ENCODE measurements around the gene SPTSSA.
A peak's percentile ranks its signal among the peaks of the same experiment; 100 is the strongest.
"Not testable (repeated sequence)": the region's sequence is repeated elsewhere in the genome, so short reads cannot be mapped to it uniquely, and the experiment has no call there.

Gene SPTSSA

DNA sequence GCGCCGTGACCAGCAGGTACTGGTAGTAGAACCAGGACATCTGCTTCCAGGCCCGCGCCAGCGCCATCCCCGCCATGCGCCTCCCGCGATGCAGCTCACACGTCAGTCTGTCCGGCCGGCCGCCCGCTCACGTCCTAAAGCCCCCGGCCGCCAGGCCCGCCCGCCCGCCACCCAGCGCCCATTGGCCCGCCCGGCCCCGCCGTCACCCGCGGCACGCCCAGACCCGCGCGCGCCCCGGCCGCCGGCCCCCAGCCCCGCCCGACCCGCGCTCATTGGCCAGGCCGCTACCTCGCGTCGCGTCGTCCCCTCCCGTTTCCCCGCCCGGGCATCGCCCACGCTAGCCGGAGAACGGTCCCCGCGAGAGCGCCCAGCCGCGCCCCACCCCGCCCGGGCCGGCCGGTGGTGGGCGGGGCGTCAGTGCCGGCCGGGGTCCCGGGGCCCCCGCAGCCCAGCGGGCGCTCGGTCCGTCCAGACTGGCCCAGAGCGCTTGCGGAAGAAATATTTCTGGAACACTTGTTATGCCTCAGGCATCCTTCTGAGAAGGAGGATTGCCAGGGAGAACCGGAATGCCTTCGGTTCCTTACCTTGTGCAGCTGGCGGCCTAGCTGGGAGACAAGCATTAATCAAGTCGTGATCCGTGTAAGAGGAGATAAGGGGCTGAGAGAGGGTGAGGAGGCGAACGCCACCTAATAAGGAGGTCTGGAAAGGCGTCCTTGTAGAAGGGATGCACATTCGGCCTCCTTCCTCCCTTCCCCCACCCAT is at the start of gene SPTSSA:
SPTSSA (minus strand) TSS at position 109 of the 762 bp plus-strand sequence; CDS start at position 76, 33 bp downstream.
- peak; percentile 54 for DNase-seq

DNA sequence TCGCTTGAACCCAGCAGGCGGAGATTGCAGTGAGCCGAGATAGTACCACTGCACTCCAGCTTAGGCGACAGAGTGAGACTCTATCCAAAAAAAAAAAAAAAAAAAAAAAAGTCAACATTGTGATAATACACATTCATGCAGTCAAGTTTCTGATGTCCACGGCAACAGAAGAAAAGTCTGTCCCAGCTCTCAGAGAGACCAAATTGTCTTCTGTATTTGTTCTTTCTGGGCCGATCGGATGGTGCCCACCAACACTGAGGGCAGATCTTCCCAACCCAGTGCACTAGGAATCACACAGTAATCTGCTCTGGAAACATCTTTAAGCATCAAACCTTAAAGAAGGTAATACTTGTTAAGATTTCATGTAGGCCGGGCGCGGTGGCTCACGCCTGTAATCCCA is 45.8 kb upstream of the SPTSSA start:
- DNase-seq: no peak

GRCh38 chr14:34507459-34507858 is 45.4 kb upstream of the SPTSSA start:
- DNase-seq: no peak

GRCh38 chr14:34505124-34505491 is 43.1 kb upstream of the SPTSSA start:
- DNase-seq: not testable (repeated sequence)

GRCh38 chr14:34504027-34504426 is 42.0 kb upstream of the SPTSSA start:
- DNase-seq: not testable (repeated sequence)

DNA sequence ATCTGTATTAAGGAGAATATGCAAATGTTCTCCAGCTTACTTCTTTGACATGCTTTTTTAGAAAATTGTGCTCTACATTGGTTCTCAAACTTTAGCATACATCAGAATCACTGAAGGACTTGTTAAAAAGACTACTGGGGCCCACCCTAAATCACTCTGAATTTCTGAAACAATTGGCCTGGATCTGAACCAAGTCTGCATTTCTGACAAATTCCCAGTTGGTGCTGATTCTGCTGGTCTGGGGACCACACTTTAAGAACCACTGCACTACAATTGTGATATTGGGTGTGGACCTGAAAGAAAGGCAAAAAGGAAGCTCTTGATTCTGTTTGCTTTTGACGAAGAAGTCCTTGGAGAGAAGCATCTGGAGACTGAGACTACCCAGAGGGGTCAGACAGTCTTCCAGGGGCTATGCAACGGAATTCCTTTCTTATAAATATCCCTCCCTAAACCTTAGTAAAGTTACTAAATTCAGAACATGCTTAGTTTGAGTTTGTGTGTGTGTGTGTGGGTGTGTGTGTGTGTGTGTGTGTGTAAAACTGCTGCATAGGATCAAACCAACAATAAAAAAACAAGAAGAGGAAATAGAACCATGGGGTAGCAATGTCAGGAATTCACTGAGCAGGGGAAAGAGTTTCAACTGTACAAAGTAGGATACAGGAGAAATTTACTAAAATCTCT is 40.6 kb upstream of the SPTSSA start:
- no peak for DNase-seq

- DNase-seq: no peak
These were observed 40.0 kb upstream of the SPTSSA start for GRCh38 chr14:34502001-34502400.

- no peak for DNase-seq
These were observed 39.1 kb upstream of the SPTSSA start for GRCh38 chr14:34501004-34501580.

GRCh38 chr14:34498684-34499412 is 36.8 kb upstream of the SPTSSA start:
- peak; percentile 43 for DNase-seq

DNA sequence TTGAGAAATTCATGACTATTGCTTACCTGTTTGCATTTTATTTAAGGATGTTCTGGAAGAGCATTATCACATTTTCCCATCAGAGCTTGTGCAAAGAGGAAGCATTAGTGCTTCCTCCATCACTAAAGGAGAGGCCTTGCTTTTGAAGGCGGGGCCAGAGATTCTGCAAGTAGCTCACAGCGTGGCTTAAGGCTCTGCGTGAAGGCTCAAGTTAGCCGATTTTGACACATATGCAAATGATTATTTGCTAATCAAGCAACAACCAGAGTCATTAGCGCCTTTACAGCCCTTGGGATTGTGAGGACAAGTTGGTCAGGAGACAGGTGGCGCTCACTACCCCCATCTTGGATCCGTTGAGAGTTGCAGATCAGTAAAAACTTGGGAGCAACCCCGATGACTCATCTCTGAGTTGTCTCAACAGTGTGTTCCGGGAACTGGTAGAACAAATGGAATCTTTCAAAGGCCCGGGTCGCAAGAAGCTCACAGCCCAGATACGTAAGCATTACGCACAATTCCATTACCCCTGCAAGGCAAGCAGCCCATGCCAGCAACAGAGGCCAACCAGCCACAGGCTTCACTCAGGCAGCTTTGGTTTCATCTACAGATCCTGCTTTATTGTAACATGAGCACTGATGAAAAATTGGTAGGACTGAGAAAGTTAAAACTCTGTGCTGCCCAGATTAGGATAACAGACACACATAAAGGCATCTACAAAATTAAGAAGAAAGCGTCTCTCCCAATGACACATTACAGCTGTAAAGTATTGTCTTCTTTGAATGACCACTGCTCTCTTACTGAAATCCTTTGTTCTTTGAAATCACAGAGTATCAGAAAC is 34.9 kb upstream of the SPTSSA start:
- DNase-seq: no peak

DNA sequence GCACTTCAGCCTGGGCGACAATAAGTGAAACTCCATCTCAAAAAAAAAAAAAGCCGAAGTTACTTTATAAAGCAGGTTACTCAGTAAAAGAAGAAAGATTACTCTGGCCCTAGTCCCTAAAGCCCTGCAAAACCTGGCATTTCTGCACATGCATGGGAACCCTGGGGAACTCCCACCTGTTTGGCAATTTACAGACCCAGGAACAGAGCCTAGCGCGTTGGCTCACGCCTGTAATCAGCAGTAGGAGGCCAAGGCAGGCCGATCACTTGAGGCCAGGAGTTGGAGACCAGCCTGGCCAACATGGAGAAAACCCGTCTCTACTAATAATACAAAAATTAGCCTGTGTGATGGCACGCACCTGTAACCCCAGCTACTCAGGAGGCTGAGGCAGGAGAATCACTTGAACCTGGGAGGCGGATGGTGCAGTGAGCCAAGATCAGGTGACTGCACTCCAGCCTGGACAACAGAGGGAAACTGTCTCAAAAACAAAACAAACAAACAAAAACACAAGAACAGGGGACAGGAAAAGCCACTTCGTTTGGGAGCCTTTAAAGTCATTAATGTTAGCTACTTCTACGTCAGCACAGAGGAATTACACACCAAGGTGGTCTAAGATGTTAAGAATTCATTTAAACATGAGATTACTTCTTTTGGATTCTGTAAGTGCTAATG is 34.1 kb upstream of the SPTSSA start:
- DNase-seq: no peak

- no peak for DNase-seq
These were observed 27.3 kb upstream of the SPTSSA start for GRCh38 chr14:34489324-34489723.

- no peak for DNase-seq
These were observed 26.5 kb upstream of the SPTSSA start for GRCh38 chr14:34488528-34488927.

DNA sequence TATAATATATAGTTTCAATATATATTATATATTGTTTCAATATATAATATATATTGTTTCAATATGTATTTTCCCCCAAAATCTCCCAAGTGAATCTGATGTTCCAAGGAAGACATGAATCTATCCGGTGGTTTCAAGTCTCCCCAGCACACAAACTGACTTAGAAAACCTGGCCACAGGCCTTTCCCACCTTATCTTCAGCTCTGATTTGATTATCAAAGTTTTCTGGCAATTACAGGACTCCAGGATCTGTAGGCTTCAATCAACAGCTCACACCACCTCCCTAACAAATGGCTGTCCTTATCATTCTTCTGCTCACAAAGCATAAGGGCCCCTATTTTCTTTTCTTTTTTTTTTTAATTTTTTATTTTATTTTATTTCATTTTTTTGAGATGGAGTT is 22.7 kb upstream of the SPTSSA start:
- no peak for DNase-seq

DNA sequence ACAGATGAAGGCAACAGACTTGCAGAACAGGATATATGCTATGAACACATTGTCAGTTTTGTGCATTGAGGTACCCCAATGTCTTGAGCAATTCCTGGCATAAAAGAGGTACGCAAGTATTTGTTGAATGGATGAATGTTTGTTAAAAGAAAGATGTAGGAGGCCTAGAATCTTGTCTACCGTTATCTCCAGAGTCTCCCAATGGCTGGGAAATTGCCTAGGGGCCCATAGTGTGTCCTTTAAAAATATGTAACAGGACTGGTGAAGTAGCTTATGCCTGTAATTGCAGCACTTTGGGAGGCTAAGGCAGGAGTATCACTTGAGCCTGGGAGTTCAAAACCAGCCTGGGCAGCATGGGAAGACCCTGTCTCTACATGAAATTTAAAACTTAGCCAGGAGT is 20.4 kb upstream of the SPTSSA start:
- no peak for DNase-seq

DNA sequence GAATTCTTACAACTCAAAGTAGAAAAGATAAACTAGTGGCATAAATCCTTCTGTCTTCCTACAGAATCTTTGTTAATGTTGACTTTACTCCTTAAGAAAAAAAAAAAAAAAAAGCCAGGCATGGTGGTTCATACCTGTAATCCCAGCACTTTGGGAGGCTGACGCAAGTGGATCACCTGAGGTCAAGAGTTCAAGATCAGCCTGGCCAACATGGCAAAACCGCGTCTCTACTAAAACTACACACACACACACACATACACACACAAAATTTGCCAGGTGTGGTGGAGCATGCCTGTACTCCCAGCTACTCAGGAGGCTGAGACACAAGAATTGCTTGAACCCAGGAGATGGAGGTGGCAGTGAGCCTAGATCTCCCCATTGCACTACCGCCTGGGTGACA is 17.7 kb upstream of the SPTSSA start:
- DNase-seq: no peak

DNA sequence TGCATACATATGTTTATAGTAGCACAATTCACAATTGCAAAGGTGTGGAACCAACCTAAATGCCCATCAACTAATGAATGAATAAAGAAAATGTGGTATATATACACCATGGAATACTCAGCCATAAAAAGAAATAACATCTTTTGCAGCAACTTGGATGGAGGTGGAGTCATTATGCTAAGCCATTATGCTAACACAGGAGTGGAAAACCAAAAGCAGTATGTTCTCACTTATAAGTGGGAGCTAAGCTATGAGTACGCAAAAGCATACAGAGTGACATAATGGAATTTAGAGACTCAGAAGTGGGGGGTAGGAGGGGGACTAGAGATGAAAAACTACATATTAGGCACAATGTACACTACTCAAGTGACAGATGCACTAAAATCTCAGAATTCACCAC is 16.2 kb upstream of the SPTSSA start:
- DNase-seq: no peak

- not testable (repeated sequence) for DNase-seq
These were observed 14.0 kb upstream of the SPTSSA start for GRCh38 chr14:34476036-34476435.

GRCh38 chr14:34475163-34475562 is 13.1 kb upstream of the SPTSSA start:
- no peak for DNase-seq

- DNase-seq: no peak
These were observed 12.2 kb upstream of the SPTSSA start for GRCh38 chr14:34474187-34474679.

GRCh38 chr14:34472706-34473279 is 10.8 kb upstream of the SPTSSA start:
- no peak for DNase-seq

All from NCI-H1417 treated with DMSO at 0.1 percent for 48 hours (cell line).